DND-41 (cell line): ENCODE results near the gene DENND6B.

Source experiments
- ATAC-seq: fragments of 200-7000 bp; cut with Tn5 transposase; 3 replicates; pipeline ENCODE4 v1.9.1; 2021; ENCODE audit warnings: low read depth; ENCODE audit not compliant: insufficient read depth
- DNase-seq: peaks from one replicate; pipeline ENCODE4 v3.0.0-alpha.2; 2020
- H2AFZ ChIP-seq: 2 replicates; pipeline ENCODE4 v1.6.0; 2012; ENCODE audit warnings: low read depth, low read length
- H3K27ac ChIP-seq: 2 replicates; pipeline ENCODE4 v1.5.1; 2012; ENCODE audit warnings: low read length, inconsistent platforms
- H3K27me3 ChIP-seq: fragments of 200-600 bp; sonication (generic); 2 replicates; pipeline ENCODE4 v1.6.0; 2012; ENCODE audit warnings: low read length, mild to moderate bottlenecking, inconsistent platforms; ENCODE audit not compliant: insufficient read depth, poor library complexity
- H3K36me3 ChIP-seq: 2 replicates; pipeline ENCODE4 v1.5.1; 2012; ENCODE audit warnings: low read length, inconsistent platforms; ENCODE audit not compliant: insufficient read depth
- H3K4me1 ChIP-seq: 2 replicates; pipeline ENCODE4 v1.5.1; 2012; ENCODE audit warnings: mild to moderate bottlenecking, low read length; ENCODE audit not compliant: insufficient read depth
- H3K4me2 ChIP-seq: 2 replicates; pipeline ENCODE4 v1.6.0; 2012; ENCODE audit warnings: mild to moderate bottlenecking, moderate library complexity, low read length, inconsistent platforms; ENCODE audit not compliant: insufficient read depth
- H3K4me3 ChIP-seq, 2 experiments: fragments of 200-600 bp in 1 of 2; shearing (Covaris generic) in 1 of 2; 2 replicates each; pipeline ENCODE4 v1.5.1; 2012 to 2016; ENCODE audit warnings: inconsistent platforms in 2 of 2, low read length in 2 of 2, mild to moderate bottlenecking in 2 of 2, low read depth in 1 of 2, moderate library complexity in 1 of 2
- H3K79me2 ChIP-seq: 2 replicates; pipeline ENCODE4 v1.6.0; 2012; ENCODE audit warnings: low read length, inconsistent platforms; ENCODE audit not compliant: insufficient read depth
- H3K9ac ChIP-seq: 2 replicates; pipeline ENCODE4 v1.6.0; 2012; ENCODE audit warnings: low read depth, mild to moderate bottlenecking, inconsistent platforms, low read length, moderate library complexity
- H3K9me3 ChIP-seq: 2 replicates; pipeline ENCODE4 v1.5.1; 2012; ENCODE audit warnings: low read length, moderate library complexity, mild to moderate bottlenecking, inconsistent platforms; ENCODE audit not compliant: insufficient read depth, severe bottlenecking
- H4K20me1 ChIP-seq: 2 replicates; pipeline ENCODE4 v1.6.0; 2012; ENCODE audit warnings: low read length; ENCODE audit not compliant: insufficient read depth
- EZH2 ChIP-seq: IDR thresholded peaks from 3 replicates; pipeline ENCODE4 v1.6.1; 2012; ENCODE audit warnings: borderline replicate concordance, low read depth, mild to moderate bottlenecking, moderate library complexity, low read length, inconsistent platforms; ENCODE audit not compliant: severe bottlenecking
- TF ChIP-seq, protein P1 (sequence below): IDR thresholded peaks from 2 replicates; pipeline ENCODE4 v1.5.1; 2012; ENCODE audit warnings: borderline replicate concordance, low read length, moderate library complexity, mild to moderate bottlenecking; ENCODE audit not compliant: poor library complexity, severe bottlenecking; ENCODE audit errors: extremely low read depth

The DENND6B gene

DNA sequence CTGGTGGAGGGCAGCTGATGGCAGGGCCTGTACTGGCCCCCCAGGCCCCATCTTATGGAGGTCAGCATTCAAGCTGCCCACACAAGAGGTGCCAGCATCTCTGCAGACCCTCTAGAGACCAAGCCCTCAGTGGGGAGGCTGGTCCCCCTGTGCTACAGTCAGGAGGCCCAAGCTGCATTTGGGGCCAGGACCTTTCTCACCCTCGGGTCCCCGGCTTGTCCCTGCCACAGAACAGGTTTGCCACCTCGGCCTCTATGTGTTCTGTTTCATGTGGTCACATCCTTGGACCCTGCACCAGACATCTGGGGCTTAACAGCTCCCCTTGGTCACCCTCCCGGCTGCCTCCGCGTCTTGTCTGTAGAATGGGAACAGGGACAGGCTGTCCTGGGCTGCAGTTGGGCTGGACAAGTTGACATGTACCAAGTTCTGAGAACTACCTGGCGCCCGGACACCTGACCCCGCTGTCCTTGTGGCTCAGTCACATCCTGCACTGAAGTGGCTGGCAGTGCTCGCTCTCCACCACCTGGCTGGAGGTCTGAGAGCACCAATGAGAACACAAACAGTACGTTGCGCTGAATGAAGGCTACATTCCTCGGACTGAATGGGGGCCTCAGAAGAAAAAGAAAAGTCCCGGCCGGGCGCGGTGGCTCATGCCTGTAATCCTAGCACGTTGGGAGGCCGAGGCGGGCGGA lies 16.6 kb downstream of the DENND6B start:
- no peak overlapping the region for H3K4me2 ChIP-seq
- no peak for ATAC-seq
- TF ChIP-seq, protein P1, sequence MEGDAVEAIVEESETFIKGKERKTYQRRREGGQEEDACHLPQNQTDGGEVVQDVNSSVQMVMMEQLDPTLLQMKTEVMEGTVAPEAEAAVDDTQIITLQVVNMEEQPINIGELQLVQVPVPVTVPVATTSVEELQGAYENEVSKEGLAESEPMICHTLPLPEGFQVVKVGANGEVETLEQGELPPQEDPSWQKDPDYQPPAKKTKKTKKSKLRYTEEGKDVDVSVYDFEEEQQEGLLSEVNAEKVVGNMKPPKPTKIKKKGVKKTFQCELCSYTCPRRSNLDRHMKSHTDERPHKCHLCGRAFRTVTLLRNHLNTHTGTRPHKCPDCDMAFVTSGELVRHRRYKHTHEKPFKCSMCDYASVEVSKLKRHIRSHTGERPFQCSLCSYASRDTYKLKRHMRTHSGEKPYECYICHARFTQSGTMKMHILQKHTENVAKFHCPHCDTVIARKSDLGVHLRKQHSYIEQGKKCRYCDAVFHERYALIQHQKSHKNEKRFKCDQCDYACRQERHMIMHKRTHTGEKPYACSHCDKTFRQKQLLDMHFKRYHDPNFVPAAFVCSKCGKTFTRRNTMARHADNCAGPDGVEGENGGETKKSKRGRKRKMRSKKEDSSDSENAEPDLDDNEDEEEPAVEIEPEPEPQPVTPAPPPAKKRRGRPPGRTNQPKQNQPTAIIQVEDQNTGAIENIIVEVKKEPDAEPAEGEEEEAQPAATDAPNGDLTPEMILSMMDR = no peak
- TF ChIP-seq EZH2 = no peak
- H3K4me3 ChIP-seq = no peak overlapping the region
- H3K27ac ChIP-seq = no peak overlapping the region
- H3K9ac ChIP-seq = no peak overlapping the region
- DNase-seq = no peak
- H3K27me3 ChIP-seq = peaks cover 31% of the 10 kb centered on the region
- H4K20me1 ChIP-seq = peaks cover 20% of the 10 kb centered on the region
- no peaks in the 10 kb centered on the region for H3K36me3 ChIP-seq
- H3K4me1 ChIP-seq = peaks cover 19% of the 10 kb centered on the region
- H3K9me3 ChIP-seq = no peaks in the 10 kb centered on the region
- no peak overlapping the region for H2AFZ ChIP-seq
- no peaks in the 10 kb centered on the region for H3K79me2 ChIP-seq

DNA sequence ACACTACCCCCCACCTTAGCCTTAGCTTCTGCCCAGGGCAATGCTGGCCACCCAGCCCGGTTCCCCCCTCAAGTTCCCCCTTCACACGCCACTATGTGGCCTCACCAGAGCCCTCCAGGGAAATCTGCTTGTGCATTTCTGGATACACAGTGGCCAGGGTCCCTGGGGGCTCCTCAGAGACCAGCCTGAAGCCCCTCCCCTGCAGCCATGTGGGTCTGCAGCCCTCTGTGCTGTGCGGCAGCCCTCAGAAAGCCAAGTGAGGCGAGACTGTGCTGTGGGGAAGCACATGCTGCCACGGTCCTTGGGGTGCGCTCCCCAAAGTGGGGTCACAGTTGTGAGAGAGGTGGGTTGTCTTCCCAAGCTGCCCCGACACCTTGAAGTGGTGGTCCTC lies 17.2 kb downstream of the DENND6B start:
- Histone ChIP-seq H3K27ac (no peak overlapping the region), H3K9ac (no peak overlapping the region), H3K4me3 (no peak overlapping the region), H3K79me2 (no peaks in the 10 kb centered on the region), H3K9me3 (no peaks in the 10 kb centered on the region), H3K36me3 (no peaks in the 10 kb centered on the region), H3K4me2 (no peak overlapping the region), H3K4me1 (peaks cover 17% of the 10 kb centered on the region), H4K20me1 (peaks cover 21% of the 10 kb centered on the region), H3K27me3 (peaks cover 26% of the 10 kb centered on the region), H2AFZ (no peak overlapping the region)
- no peak for ATAC-seq
- no peak for TF ChIP-seq EZH2
- TF ChIP-seq, protein P1 = no peak
- DNase-seq = no peak

DNA sequence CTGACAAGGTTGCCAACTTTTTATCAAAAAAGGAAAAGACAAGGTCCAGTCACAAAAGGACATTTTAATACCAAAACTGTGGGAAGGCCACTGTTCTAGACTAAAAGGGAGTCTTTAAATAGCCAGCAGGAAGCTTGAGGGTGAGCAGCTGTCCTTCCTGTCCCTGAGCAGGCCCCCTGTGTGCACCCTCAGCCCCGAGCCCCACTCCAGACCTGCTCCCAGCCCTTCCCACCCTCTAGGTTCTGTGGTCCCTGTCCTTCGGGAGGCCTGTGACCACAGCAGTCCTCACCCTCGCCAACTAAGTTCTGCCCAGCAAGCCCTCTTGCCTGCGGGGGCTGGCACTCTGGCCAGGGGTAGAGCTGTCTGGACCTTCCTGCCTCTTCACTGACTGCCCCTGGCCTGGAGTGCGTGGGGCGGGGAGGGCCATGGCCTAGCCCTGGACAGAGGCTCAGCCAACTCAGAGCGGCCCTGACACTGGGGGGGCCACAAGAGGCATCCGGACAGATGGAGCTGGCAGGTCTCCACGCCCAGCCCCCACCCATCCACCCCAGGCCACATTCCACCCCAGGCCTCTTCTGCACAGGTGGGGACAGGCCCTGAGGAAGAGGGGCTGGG lies 17.7 kb downstream of the DENND6B start:
- no peaks in the 10 kb centered on the region for H3K79me2 ChIP-seq
- no peak overlapping the region for H3K4me3 ChIP-seq
- no peak overlapping the region for H3K4me2 ChIP-seq
- H3K27me3 ChIP-seq = peaks cover 21% of the 10 kb centered on the region
- H3K9ac ChIP-seq = no peak overlapping the region
- H3K27ac ChIP-seq = no peak overlapping the region
- H3K9me3 ChIP-seq = no peaks in the 10 kb centered on the region
- H2AFZ ChIP-seq = no peak overlapping the region
- peaks cover 15% of the 10 kb centered on the region for H3K4me1 ChIP-seq
- peaks cover 24% of the 10 kb centered on the region for H4K20me1 ChIP-seq
- DNase-seq = no peak
- TF ChIP-seq EZH2 = no peak
- TF ChIP-seq, protein P1 = no peak
- no peak for ATAC-seq
- no peaks in the 10 kb centered on the region for H3K36me3 ChIP-seq
